Neural cell (in vitro differentiated cells): ENCODE measurements around the gene ATXN2.

Source experiments
- SMC3 ChIP-seq: fragments of 450-650 bp; conservative IDR thresholded peaks from 2 replicates; pipeline ENCODE4 v1.6.1; 2014; ENCODE audit warnings: antibody characterized with exemption, mild to moderate bottlenecking, moderate library complexity; ENCODE audit not compliant: poor library complexity
- TF ChIP-seq, protein P1 (sequence below): IDR thresholded peaks from 2 replicates; pipeline ENCODE4 v1.6.1; 2012; ENCODE audit warnings: borderline replicate concordance
- TF ChIP-seq, protein P2 (sequence below): fragments of 450-650 bp; IDR thresholded peaks from 2 replicates; pipeline ENCODE4 v1.5.1; 2014; ENCODE audit warnings: antibody characterized with exemption, mild to moderate bottlenecking, moderate library complexity; ENCODE audit not compliant: poor library complexity, severe bottlenecking

DNA sequence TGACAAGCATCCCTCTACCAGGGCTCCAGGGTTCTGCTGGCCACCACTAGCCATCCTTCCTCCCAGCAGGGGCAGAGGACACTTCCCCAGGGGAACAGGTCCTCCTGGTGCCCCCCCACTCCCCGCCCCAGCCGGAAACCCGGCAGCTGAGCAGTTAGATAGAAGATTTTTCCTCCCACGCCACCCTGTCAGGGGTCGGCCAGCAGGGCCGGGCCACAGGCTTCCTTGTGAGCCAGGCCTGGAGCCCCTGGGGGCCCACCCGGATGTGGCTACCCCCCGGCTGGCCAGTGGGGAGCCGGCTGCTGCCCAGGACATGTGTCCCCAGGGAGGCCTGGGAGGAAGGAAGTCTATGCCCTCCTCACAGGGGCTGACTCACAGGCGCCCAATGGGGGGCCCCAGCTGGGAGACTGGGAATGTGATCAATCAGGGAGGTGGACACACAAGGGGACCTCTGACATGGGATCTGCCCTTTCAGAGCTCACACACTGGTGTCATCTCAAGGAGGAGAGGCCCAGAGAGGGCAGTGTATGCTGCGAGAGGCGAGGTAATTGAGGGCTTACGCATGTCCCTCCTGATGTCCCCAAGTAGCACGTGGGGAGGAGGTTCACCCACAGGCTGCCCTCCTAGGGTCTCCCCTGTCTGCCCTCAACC lies 189.2 kb downstream of the ATXN2 start:
- TF ChIP-seq SMC3 = no peak
- TF ChIP-seq, protein P1, sequence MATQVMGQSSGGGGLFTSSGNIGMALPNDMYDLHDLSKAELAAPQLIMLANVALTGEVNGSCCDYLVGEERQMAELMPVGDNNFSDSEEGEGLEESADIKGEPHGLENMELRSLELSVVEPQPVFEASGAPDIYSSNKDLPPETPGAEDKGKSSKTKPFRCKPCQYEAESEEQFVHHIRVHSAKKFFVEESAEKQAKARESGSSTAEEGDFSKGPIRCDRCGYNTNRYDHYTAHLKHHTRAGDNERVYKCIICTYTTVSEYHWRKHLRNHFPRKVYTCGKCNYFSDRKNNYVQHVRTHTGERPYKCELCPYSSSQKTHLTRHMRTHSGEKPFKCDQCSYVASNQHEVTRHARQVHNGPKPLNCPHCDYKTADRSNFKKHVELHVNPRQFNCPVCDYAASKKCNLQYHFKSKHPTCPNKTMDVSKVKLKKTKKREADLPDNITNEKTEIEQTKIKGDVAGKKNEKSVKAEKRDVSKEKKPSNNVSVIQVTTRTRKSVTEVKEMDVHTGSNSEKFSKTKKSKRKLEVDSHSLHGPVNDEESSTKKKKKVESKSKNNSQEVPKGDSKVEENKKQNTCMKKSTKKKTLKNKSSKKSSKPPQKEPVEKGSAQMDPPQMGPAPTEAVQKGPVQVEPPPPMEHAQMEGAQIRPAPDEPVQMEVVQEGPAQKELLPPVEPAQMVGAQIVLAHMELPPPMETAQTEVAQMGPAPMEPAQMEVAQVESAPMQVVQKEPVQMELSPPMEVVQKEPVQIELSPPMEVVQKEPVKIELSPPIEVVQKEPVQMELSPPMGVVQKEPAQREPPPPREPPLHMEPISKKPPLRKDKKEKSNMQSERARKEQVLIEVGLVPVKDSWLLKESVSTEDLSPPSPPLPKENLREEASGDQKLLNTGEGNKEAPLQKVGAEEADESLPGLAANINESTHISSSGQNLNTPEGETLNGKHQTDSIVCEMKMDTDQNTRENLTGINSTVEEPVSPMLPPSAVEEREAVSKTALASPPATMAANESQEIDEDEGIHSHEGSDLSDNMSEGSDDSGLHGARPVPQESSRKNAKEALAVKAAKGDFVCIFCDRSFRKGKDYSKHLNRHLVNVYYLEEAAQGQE = no peak
- TF ChIP-seq, protein P2, sequence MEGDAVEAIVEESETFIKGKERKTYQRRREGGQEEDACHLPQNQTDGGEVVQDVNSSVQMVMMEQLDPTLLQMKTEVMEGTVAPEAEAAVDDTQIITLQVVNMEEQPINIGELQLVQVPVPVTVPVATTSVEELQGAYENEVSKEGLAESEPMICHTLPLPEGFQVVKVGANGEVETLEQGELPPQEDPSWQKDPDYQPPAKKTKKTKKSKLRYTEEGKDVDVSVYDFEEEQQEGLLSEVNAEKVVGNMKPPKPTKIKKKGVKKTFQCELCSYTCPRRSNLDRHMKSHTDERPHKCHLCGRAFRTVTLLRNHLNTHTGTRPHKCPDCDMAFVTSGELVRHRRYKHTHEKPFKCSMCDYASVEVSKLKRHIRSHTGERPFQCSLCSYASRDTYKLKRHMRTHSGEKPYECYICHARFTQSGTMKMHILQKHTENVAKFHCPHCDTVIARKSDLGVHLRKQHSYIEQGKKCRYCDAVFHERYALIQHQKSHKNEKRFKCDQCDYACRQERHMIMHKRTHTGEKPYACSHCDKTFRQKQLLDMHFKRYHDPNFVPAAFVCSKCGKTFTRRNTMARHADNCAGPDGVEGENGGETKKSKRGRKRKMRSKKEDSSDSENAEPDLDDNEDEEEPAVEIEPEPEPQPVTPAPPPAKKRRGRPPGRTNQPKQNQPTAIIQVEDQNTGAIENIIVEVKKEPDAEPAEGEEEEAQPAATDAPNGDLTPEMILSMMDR = no peak
